ENCODE data around the gene FMN2. TPM values are rescaled to one million over a fixed set of nuclear protein-coding genes. Genes with fewer than 3 reads are reported as not detected.

The FMN2 gene
- total RNA-seq, 1 experiment from 2014 or later = not detected

GRCh38 chr1:240420766-240421165 is 329.1 kb downstream of the FMN2 start:
- no peak for TF ChIP-seq CTCF (conservative IDR thresholded peaks at IDR 0.05)
- no peak for TF ChIP-seq EZH2 (IDR thresholded peaks at IDR 0.05; ENCODE audit: low read depth)
- no peaks in the 10 kb centered on the region for H3K9me3 ChIP-seq (ENCODE audit: insufficient read depth, low read depth)
- intact Hi-C loops (cut with micrococcal nuclease; ENCODE audit: unreplicated experiment) = no loop called here
- no peak for DNase-seq
- H3K4me3 ChIP-seq = no peak overlapping the region
- H3K79me2 ChIP-seq (ENCODE audit: low read depth) = no peaks in the 10 kb centered on the region
- no peak overlapping the region for H2AFZ ChIP-seq
- POLR2A ChIA-PET (ENCODE audit: unreplicated experiment) = no interaction called here
- CTCF ChIA-PET = no interaction called here
- H3K4me1 ChIP-seq (replicated peaks; ENCODE audit: insufficient read depth) = no peaks in the 10 kb centered on the region
- H3K9me2 ChIP-seq (ENCODE audit: insufficient read depth) = no peaks in the 10 kb centered on the region
- H3K27ac ChIP-seq = no peak overlapping the region
- no peak overlapping the region for H3K4me2 ChIP-seq
- H3F3A ChIP-seq (ENCODE audit: insufficient read depth, low read depth) = no peaks in the 10 kb centered on the region
- no peaks in the 10 kb centered on the region for H3K27me3 ChIP-seq (ENCODE audit: insufficient read depth, low read depth)
- no peaks in the 10 kb centered on the region for H3K36me3 ChIP-seq (ENCODE audit: low read depth)
- no peaks in the 10 kb centered on the region; the same call in 1 of the 2 replicates for H4K20me1 ChIP-seq (ENCODE audit: insufficient read depth)
- BruUV-seq (replicated peaks) = no TSS peak

GRCh38 chr1:240423246-240423924 is 331.7 kb downstream of the FMN2 start:
- no TSS peak for BruUV-seq (replicated peaks)
- no peaks in the 10 kb centered on the region for H3K9me3 ChIP-seq (ENCODE audit: insufficient read depth, low read depth)
- DNase-seq = no peak
- H3F3A ChIP-seq (ENCODE audit: insufficient read depth, low read depth) = no peaks in the 10 kb centered on the region
- intact Hi-C loops (cut with micrococcal nuclease; ENCODE audit: unreplicated experiment) = no loop called here
- CTCF ChIA-PET = no interaction called here
- no peak overlapping the region for H3K27ac ChIP-seq
- H4K20me1 ChIP-seq (ENCODE audit: insufficient read depth) = no peaks in the 10 kb centered on the region; the same call in 1 of the 2 replicates
- no peaks in the 10 kb centered on the region for H3K36me3 ChIP-seq (ENCODE audit: low read depth)
- H3K4me3 ChIP-seq = no peak overlapping the region
- H3K79me2 ChIP-seq (ENCODE audit: low read depth) = no peaks in the 10 kb centered on the region
- H2AFZ ChIP-seq = no peak overlapping the region
- no peak for TF ChIP-seq CTCF (conservative IDR thresholded peaks at IDR 0.05)
- no peak for TF ChIP-seq EZH2 (IDR thresholded peaks at IDR 0.05; ENCODE audit: low read depth)
- no peaks in the 10 kb centered on the region for H3K9me2 ChIP-seq (ENCODE audit: insufficient read depth)
- H3K4me2 ChIP-seq = no peak overlapping the region
- POLR2A ChIA-PET (ENCODE audit: unreplicated experiment) = no interaction called here
- no peaks in the 10 kb centered on the region for H3K27me3 ChIP-seq (ENCODE audit: insufficient read depth, low read depth)
- no peaks in the 10 kb centered on the region for H3K4me1 ChIP-seq (replicated peaks; ENCODE audit: insufficient read depth)

GRCh38 chr1:240424740-240425464 is 333.2 kb downstream of the FMN2 start:
- ChIA-PET CTCF (no interaction called here), POLR2A (ENCODE audit: unreplicated experiment) (no interaction called here)
- no peak for DNase-seq
- Histone ChIP-seq H3K4me2 (no peak overlapping the region), H3F3A (ENCODE audit: insufficient read depth, low read depth) (no peaks in the 10 kb centered on the region), H4K20me1 (ENCODE audit: insufficient read depth) (no peaks in the 10 kb centered on the region), H3K9me2 (ENCODE audit: insufficient read depth) (no peaks in the 10 kb centered on the region), H3K36me3 (ENCODE audit: low read depth) (no peaks in the 10 kb centered on the region), H3K27ac (no peak overlapping the region), H3K27me3 (ENCODE audit: insufficient read depth, low read depth) (no peaks in the 10 kb centered on the region), H3K4me3 (no peak overlapping the region), H3K9me3 (ENCODE audit: insufficient read depth, low read depth) (no peaks in the 10 kb centered on the region), H3K4me1 (replicated peaks; ENCODE audit: insufficient read depth) (no peaks in the 10 kb centered on the region), H3K79me2 (ENCODE audit: low read depth) (no peaks in the 10 kb centered on the region), H2AFZ (no peak overlapping the region)
- BruUV-seq (replicated peaks) = no TSS peak
- TF ChIP-seq EZH2 (IDR thresholded peaks at IDR 0.05; ENCODE audit: low read depth) (no peak), CTCF (conservative IDR thresholded peaks at IDR 0.05) (no peak)
- intact Hi-C loops (cut with micrococcal nuclease; ENCODE audit: unreplicated experiment) = no loop called here
